Activated T-cell treated with anti-CD3 and anti-CD28 coated beads for 1 hour (primary cell): ENCODE measurements around the gene HJURP.

ENCODE experiments used
- DNase-seq: peaks from one replicate; pipeline ENCODE4 v3.0.0-alpha.2; 2020; ENCODE audit warnings: low read depth

Gene HJURP

DNA sequence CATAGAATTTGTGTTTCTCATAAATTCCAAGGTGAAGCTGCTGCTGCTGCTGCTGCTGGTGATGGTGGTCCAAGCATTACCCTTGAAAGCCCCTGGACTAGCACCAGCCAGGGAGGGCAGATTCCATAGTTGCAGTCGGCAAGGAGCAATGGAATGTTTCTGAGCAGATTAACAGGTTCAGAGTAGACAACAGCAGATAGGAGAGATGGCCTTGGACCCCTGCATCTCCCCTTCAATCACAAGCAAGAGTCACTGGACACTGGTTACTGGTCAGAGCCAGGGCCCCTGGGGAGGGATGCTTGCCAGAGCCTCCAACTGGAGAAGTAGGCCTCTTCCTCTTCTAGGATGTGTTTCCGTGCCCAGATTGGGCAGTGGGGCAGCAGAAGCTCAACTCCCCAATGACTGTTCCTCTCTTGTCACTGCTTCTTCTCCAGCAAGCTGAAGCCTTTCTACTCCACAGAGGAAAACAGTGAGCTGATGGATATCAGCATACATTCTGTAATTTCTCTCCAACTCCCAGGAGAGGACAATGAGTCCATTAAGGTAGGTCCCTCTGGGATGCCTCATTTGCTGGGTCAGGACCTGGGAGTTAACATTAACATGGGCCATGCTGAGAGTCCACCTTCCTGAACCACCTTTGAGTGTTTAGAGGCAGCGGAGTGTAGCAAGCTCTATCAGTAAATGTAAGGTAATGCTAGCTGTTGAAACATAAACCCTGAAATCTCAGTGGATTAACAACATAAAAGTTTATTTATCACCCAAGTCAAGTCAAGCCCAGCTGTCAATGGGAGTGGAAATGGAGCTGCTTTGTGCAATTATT is 40.9 kb downstream of the HJURP start:
- DNase-seq: no peak

- no peak for DNase-seq
Observed at GRCh38 chr2:233811732-233812131, 42.6 kb downstream of the HJURP start.

GRCh38 chr2:233811087-233811486 is 43.2 kb downstream of the HJURP start:
- no peak for DNase-seq

GRCh38 chr2:233810385-233810784 is 44.0 kb downstream of the HJURP start:
- no peak for DNase-seq

- no peak for DNase-seq
Observed at GRCh38 chr2:233807966-233808935, 46.1 kb downstream of the HJURP start.

DNA sequence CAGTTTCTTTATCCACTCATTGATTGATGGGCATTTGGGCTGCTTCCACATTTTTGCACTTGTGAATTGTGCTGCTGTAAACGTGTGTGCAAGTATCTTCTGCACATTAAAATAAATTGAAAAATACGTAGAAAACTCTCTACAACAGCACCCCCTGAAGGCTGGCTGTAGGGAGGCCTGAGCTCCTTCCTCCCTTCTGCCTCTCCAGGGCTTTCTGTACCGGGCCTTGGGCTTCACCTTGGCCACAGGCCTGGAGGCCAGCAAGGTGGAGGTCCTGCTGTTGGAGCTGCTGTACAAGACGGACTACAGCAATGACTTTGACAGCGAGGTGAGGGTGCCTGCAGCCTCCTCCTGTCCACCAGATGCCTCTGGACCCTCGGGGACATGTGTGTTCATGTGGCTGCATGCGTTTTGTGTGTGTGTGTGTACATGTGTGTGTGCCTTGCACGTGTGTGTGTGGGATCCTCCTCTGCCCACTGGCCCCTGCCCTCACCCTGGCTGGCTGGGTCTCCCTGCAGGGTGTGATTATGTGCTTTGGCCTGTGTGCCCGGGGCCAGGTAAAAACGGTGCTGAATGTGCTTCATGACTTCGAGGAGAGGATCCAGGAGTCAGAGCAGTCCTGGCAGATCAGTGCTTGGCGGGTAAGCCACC is 47.0 kb downstream of the HJURP start:
- no peak for DNase-seq

- DNase-seq: no peak
Observed at GRCh38 chr2:233803994-233804393, 50.3 kb downstream of the HJURP start.

DNA sequence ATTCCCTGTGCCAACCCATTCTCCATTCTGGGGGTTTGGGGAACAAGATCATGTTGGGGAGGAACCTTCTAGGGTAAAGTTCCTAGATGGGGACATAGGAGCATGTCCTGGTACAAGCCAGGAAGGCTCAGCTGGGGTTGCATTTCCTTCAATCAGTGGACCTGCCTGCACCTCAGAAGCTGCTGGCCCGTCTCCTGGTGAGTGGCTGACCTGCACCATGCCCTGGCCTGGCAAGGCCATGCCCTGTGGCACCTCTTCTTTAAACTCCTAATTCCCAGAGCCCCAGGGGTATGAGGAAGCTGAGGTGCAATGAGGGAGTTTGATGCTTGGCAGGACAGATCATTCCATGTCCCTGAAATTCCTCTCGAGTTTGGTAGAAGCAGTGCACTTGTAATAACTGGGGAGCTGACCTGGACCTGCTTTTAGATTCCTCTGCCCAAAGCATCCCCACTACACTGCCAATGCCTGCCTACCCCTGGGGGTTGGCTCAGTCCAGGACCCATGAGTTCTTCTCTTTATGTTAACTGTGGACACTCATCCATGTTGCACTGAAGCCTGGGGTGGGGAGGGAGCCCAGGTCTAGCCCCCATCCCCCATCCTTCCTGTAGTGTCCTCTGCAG is 50.9 kb downstream of the HJURP start:
- DNase-seq: no peak

GRCh38 chr2:233802132-233802815 is 52.1 kb downstream of the HJURP start:
- DNase-seq: no peak

- no peak for DNase-seq
Observed at GRCh38 chr2:233801357-233802131, 52.8 kb downstream of the HJURP start.

DNA sequence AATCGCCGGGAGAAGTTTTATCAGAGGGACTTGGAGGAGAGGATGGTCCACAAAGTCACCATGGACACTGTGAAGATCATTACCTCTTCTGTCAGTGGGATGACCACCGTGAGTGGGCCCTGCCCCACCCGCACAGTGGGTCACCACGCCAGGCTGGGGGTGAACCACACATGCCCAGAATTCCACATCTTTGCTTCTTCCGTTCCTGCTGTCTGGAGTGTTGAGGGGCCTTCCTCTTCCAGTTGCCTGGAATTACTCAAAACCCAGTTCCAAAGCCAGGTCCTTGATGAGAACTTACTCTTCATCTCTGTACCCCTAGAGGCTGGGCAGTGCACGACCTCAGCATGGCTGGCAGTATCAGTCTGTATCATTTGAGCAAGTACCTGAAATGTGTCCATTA is 54.1 kb downstream of the HJURP start:
- DNase-seq: no peak

DNA sequence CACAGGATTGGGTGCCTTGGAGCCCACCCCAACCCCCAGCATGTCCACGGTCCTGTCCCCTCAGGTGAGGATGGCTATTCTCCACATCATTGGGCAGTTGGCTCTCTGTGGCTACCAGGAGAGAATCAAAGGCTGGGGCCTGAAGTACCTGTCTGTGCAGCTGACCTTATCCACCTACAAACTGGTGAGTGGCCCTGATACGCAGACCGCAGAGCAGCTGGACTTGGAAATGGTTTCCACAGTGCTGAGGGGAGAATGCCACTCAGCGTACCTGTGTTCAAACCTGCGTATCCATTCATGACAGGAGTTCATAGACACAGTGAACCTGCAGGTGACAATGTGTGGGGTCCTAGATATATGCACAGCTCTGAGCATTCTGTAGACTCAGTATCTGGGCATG is 54.6 kb downstream of the HJURP start:
- no peak for DNase-seq

DNA sequence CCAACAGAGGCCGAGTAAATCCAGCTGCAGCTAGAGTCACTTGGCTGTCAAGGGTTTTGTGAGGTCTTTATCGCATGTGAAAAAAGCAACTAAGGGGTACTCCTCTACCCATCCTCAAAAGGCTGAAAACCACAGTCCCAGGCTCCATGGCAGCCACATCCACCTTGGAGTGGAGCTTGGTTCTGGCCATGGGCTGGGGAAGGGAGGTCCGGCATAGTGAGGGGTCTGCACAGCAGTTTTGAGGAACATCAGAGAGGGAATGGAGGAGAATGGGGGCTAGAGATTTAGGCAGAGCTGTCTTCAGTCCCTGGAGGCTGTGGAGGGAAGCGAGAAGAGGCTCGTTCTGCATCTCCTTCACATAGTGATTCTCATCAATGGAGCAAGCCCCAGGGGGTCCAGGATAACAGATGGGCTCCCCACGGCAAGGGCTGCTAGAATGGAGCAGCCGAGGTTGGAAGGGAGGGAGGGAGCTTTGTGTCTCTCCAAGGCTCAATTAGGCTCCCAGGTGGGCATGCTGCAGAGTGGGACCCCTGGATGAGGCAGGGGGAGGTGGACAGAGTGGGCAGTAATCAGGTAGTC is 55.2 kb downstream of the HJURP start:
- no peak for DNase-seq

GRCh38 chr2:233798335-233799086 is 55.8 kb downstream of the HJURP start:
- no peak for DNase-seq

- DNase-seq: no peak
Observed at GRCh38 chr2:233796254-233796653, 58.1 kb downstream of the HJURP start.

GRCh38 chr2:233795735-233796171 is 58.6 kb downstream of the HJURP start:
- no peak for DNase-seq

DNA sequence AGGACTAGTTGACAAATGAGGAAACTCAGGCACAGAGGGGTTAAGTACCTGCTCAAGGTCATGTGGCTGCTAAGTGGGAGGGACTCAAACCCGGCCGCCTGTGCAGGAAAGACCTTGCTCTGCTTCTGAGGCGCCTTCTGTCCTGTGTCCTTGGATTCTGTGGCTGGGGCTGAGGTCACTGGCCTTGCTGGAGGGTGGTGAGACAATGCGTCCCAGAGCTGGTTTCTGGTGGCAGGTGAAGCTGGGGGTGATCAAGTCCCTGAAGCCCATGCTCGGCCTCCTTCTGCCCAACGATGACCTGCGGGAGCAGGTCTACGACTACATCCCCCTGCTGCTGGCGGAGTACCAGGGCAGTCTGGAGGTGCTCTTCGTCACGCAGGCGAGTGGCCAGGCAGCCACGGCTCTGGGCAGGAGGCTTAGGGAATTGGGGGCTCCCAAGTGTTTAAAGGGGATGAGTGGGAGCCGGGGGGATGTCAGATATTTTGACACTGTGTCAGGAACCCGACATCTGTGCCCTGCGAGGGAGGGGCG is 60.1 kb downstream of the HJURP start:
- no peak for DNase-seq

DNA sequence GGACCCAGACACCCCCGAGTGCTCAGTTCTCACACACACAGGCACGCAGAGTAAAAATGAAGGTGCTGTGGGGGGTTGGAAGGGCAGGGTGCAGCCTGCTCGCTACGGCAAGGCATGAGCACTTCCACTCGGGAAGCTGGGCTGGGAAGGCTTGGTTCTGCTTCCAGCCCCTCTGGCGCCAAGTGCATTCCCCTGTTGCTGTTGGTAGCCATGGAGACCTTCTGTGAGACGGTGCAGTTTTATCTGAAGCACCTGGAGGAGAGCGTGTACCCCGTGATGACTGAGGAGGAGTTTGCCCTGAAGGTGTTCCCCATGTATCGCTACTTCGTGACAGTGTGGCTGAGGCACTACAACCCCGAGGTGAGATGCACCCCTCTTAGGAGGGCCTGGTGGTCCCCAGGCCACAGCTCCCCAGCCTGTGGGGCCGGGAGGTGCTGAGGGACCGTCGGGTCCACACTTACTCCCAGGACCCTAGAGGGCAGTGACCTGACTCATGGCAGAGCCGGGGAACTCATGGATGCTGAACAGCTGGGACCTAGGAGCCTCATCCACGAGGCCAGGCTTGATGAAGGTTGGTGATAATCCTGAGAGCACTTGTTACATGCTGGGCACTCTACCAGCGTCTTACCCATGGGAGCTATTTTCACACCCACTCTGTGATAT is 60.7 kb downstream of the HJURP start:
- DNase-seq: no peak

DNA sequence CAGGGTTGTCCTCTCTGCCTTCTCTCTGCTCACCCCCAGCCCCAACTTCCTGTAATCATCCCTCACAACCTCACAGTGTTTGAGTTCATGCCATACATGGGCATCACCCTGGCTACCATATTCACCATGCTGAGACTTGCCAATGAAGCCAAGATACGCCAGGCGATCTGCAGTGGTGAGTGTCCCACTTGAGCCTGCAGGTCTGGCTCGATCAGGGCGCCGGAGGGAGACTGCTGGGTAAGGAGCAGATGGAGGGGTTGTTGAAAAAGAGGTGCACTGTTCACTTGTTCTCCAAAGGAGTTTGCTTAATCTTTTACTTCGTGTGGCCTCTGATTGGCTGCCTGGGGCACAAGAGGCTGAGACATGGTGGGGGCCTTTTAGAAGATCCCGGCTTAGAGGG is 61.6 kb downstream of the HJURP start:
- DNase-seq: no peak
